HepG2 (cell line): ENCODE measurements around the gene GGT7. TPM values are rescaled to one million over a fixed set of nuclear protein-coding genes. Genes with fewer than 3 reads are reported as not detected.

Source experiments
- ATAD3A ChIP-seq: sonication (generic); formaldehyde crosslinking; IDR thresholded peaks from 2 replicates; pipeline ENCODE4 v1.4.0; 2020; ENCODE audit warnings: missing genetic modification reagents
- CBX5 ChIP-seq: sonication (generic); formaldehyde crosslinking; IDR thresholded peaks from 2 replicates; pipeline ENCODE4 v1.4.0; 2020; ENCODE audit warnings: missing genetic modification reagents, borderline replicate concordance
- KLF12 ChIP-seq: sonication (generic); formaldehyde crosslinking; IDR thresholded peaks from 2 replicates; pipeline ENCODE4 v1.4.0; 2020; ENCODE audit warnings: missing genetic modification reagents, borderline replicate concordance
- MED13 ChIP-seq: sonication (generic); formaldehyde crosslinking; IDR thresholded peaks from 2 replicates; pipeline ENCODE4 v1.5.0; 2020; ENCODE audit warnings: missing genetic modification reagents
- SAP130 ChIP-seq: IDR thresholded peaks from 2 replicates; pipeline ENCODE4 v1.6.1; 2016; ENCODE audit warnings: low read depth
- ZNF775 ChIP-seq: sonication (generic); formaldehyde crosslinking; IDR thresholded peaks from 2 replicates; pipeline ENCODE4 v1.4.0; 2020; ENCODE audit warnings: missing genetic modification reagents, mild to moderate bottlenecking, moderate library complexity, borderline replicate concordance
- polyA plus RNA-seq, 8 experiments: library from polyadenylated mRNA; depleted of rRNA in 3 of 8; stranded (reverse) in 7 of 8; unstranded in 1 of 8; fragments of >200 nt; fragmentation: Illumina TruSeq in 4 of 8; extraction: Trizol in 4 of 8; gene quantifications; 2 replicates each; pipeline versions ENCODE4 v1.2.1 to v1.2.3, GENCODE V29; 2011 to 2016; ENCODE audit warnings: low read depth in 4 of 8, missing spikeins in 1 of 8, mixed read lengths in 1 of 8; ENCODE audit not compliant: insufficient read depth in 1 of 8
- total RNA-seq, 5 experiments: library from RNA; depleted of rRNA; stranded (reverse); fragments of >200 nt; fragmentation: Illumina TruSeq; extraction: Trizol; gene quantifications; 2 replicates each; pipeline ENCODE4 v1.2.3, GENCODE V29; 2016; ENCODE audit warnings: low read depth in 1 of 5
- TF ChIP-seq, protein P1 (sequence below): sonication (generic); formaldehyde crosslinking; IDR thresholded peaks from 2 replicates; pipeline ENCODE4 v1.4.0; 2020; ENCODE audit warnings: missing genetic modification reagents
- TF ChIP-seq, protein P2 (sequence below): sonication (generic); formaldehyde crosslinking; IDR thresholded peaks from 2 replicates; pipeline ENCODE4 v1.4.0; 2020; ENCODE audit warnings: missing genetic modification reagents

Gene GGT7
- total and polyA plus RNA-seq, 2 of the 13 experiments (the other 11 are each of a cell fraction or from before 2014, with no cell fraction given): 6.6 to 23.0 TPM

DNA sequence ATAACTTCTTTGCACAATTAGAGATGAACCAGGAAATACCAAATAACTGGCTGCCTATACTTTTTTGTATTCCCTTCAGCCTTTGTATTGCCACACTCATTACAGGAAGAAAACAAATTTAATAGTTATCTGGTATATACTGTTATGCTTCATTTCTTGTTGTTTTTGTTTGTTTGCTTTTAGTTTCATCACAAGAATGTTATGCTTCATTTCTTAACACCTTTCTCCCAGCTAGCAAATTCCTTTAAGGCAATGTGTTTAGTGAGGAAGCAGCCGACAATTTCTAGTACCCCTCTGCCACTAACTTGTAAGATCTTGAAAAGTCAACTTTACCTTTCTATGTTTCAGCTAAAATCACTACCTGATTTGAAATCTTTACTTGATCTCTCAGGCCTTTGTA is 48.6 kb downstream of the GGT7 start (continued):
- TF ChIP-seq, protein P1, sequence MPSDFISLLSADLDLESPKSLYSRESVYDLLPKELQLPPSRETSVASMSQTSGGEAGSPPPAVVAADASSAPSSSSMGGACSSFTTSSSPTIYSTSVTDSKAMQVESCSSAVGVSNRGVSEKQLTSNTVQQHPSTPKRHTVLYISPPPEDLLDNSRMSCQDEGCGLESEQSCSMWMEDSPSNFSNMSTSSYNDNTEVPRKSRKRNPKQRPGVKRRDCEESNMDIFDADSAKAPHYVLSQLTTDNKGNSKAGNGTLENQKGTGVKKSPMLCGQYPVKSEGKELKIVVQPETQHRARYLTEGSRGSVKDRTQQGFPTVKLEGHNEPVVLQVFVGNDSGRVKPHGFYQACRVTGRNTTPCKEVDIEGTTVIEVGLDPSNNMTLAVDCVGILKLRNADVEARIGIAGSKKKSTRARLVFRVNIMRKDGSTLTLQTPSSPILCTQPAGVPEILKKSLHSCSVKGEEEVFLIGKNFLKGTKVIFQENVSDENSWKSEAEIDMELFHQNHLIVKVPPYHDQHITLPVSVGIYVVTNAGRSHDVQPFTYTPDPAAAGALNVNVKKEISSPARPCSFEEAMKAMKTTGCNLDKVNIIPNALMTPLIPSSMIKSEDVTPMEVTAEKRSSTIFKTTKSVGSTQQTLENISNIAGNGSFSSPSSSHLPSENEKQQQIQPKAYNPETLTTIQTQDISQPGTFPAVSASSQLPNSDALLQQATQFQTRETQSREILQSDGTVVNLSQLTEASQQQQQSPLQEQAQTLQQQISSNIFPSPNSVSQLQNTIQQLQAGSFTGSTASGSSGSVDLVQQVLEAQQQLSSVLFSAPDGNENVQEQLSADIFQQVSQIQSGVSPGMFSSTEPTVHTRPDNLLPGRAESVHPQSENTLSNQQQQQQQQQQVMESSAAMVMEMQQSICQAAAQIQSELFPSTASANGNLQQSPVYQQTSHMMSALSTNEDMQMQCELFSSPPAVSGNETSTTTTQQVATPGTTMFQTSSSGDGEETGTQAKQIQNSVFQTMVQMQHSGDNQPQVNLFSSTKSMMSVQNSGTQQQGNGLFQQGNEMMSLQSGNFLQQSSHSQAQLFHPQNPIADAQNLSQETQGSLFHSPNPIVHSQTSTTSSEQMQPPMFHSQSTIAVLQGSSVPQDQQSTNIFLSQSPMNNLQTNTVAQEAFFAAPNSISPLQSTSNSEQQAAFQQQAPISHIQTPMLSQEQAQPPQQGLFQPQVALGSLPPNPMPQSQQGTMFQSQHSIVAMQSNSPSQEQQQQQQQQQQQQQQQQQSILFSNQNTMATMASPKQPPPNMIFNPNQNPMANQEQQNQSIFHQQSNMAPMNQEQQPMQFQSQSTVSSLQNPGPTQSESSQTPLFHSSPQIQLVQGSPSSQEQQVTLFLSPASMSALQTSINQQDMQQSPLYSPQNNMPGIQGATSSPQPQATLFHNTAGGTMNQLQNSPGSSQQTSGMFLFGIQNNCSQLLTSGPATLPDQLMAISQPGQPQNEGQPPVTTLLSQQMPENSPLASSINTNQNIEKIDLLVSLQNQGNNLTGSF (CRISPR knock-in tag): no peak
- TF ChIP-seq CBX5 (CRISPR knock-in tag) (no peak), KLF12 (CRISPR knock-in tag) (no peak), ZNF775 (CRISPR knock-in tag) (no peak), SAP130 (CRISPR knock-in tag) (no peak), ATAD3A (CRISPR knock-in tag) (no peak), MED13 (no peak)
- TF ChIP-seq, protein P2, sequence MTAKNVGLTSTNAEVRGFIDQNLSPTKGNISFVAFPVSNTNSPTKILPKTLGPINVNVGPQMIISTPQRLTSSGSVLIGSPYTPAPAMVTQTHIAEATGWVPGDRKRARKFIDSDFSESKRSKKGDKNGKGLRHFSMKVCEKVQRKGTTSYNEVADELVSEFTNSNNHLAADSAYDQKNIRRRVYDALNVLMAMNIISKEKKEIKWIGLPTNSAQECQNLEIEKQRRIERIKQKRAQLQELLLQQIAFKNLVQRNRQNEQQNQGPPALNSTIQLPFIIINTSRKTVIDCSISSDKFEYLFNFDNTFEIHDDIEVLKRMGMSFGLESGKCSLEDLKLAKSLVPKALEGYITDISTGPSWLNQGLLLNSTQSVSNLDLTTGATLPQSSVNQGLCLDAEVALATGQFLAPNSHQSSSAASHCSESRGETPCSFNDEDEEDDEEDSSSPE (CRISPR knock-in tag): no peak
